HepG2 (cell line): Measurements from ENCODE around the gene TGM5. TPM values are rescaled to one million over a fixed set of nuclear protein-coding genes. Genes with fewer than 3 reads are reported as not detected.

Experiments used
- ATRX ChIP-seq: sonication (generic); formaldehyde crosslinking; IDR thresholded peaks from 2 replicates; pipeline ENCODE4 v1.4.0; 2020; ENCODE audit warnings: missing genetic modification reagents, borderline replicate concordance
- ETV5 ChIP-seq: IDR thresholded peaks from 2 replicates; pipeline ENCODE4 v1.6.1; 2018; ENCODE audit warnings: missing biosample characterization, missing genetic modification reagents, inconsistent platforms, borderline replicate concordance
- HCFC1 ChIP-seq: fragments of 150-350 bp; IDR thresholded peaks from 2 replicates; pipeline ENCODE4 v1.6.1; 2014; ENCODE audit warnings: low read depth, low read length
- HDAC1 ChIP-seq: sonication (generic); formaldehyde crosslinking; IDR thresholded peaks from 2 replicates; pipeline ENCODE4 v1.5.1; 2020; ENCODE audit warnings: mild to moderate bottlenecking, missing genetic modification reagents
- HMG20B ChIP-seq: conservative IDR thresholded peaks from 2 replicates; pipeline ENCODE4 v1.6.1; 2016; ENCODE audit warnings: missing genetic modification reagents, missing compliant biosample characterization
- LCORL ChIP-seq, 2 experiments: fragments of 450-650 bp in 1 of 2; sonication (generic) in 1 of 2; formaldehyde crosslinking in 1 of 2; IDR thresholded peaks; 2 replicates each; pipeline versions ENCODE4 v1.5.0 to v1.6.1; 2017 to 2020; ENCODE audit warnings: antibody characterized with exemption in 1 of 2, missing genetic modification reagents in 1 of 2
- MED8 ChIP-seq: sonication (generic); formaldehyde crosslinking; IDR thresholded peaks from 2 replicates; pipeline ENCODE4 v1.8.1; 2023; ENCODE audit warnings: mild to moderate bottlenecking, missing genetic modification reagents; ENCODE audit not compliant: insufficient replicate concordance
- REST ChIP-seq, 2 experiments: IDR thresholded peaks; 2 replicates each; pipeline ENCODE4 v1.6.1; 2011 to 2012; ENCODE audit warnings: low read length in 2 of 2, borderline replicate concordance in 1 of 2, low read depth in 1 of 2, mild to moderate bottlenecking in 1 of 2, moderate library complexity in 1 of 2
- RXRA ChIP-seq: sonication (generic); formaldehyde crosslinking; IDR thresholded peaks from 2 replicates; pipeline ENCODE4 v1.5.1; 2020; ENCODE audit warnings: missing genetic modification reagents
- SNAPC5 ChIP-seq: sonication (generic); formaldehyde crosslinking; IDR thresholded peaks from 2 replicates; pipeline ENCODE4 v1.8.1; 2023; ENCODE audit warnings: mild to moderate bottlenecking, missing genetic modification reagents, borderline replicate concordance
- SOX5 ChIP-seq: IDR thresholded peaks from 2 replicates; pipeline ENCODE4 v1.6.1; 2016; ENCODE audit warnings: borderline replicate concordance
- SOX6 ChIP-seq, 2 experiments: fragments of 450-650 bp in 1 of 2; sonication (generic) in 1 of 2; formaldehyde crosslinking in 1 of 2; IDR thresholded peaks; 2 replicates each; pipeline versions ENCODE4 v1.4.0 to v1.6.1; 2017 to 2020; ENCODE audit warnings: antibody characterized with exemption in 1 of 2, mild to moderate bottlenecking in 1 of 2, missing genetic modification reagents in 1 of 2
- SP5 ChIP-seq: IDR thresholded peaks from 2 replicates; pipeline ENCODE4 v1.6.1; 2016; ENCODE audit warnings: low read depth, borderline replicate concordance
- TFAP4 ChIP-seq: sonication (generic); IDR thresholded peaks from 2 replicates; pipeline ENCODE4 v1.6.1; 2016; ENCODE audit warnings: low read depth, borderline replicate concordance
- USF2 ChIP-seq, 2 experiments: sonication (generic) in 1 of 2; formaldehyde crosslinking in 1 of 2; IDR thresholded peaks; 2 replicates each; pipeline versions ENCODE4 v1.5.1 to v1.6.1; 2011 to 2020; ENCODE audit warnings: borderline replicate concordance in 1 of 2, low read depth in 1 of 2, low read length in 1 of 2, mild to moderate bottlenecking in 1 of 2, missing genetic modification reagents in 1 of 2, moderate library complexity in 1 of 2
- ZFP1 ChIP-seq: IDR thresholded peaks from 2 replicates; pipeline ENCODE4 v1.6.1; 2016
- ZNF10 ChIP-seq: sonication (generic); formaldehyde crosslinking; IDR thresholded peaks from 2 replicates; pipeline ENCODE4 v1.4.0; 2020; ENCODE audit warnings: mild to moderate bottlenecking, low read depth, missing genetic modification reagents, borderline replicate concordance
- ZNF251 ChIP-seq: sonication (generic); formaldehyde crosslinking; IDR thresholded peaks from 2 replicates; pipeline ENCODE4 v1.9.0; 2021; ENCODE audit warnings: mild to moderate bottlenecking, missing genetic modification reagents
- ZNF3 ChIP-seq: IDR thresholded peaks from 2 replicates; pipeline ENCODE4 v1.7.0; 2017; ENCODE audit warnings: inconsistent platforms
- ZNF431 ChIP-seq: sonication (generic); formaldehyde crosslinking; IDR thresholded peaks from 2 replicates; pipeline ENCODE4 v1.9.0; 2022; ENCODE audit warnings: missing genetic modification reagents, low read depth, mild to moderate bottlenecking, borderline replicate concordance
- ZNF570 ChIP-seq: sonication (generic); formaldehyde crosslinking; IDR thresholded peaks from 2 replicates; pipeline ENCODE4 v1.4.0; 2020; ENCODE audit warnings: mild to moderate bottlenecking, missing genetic modification reagents, borderline replicate concordance
- polyA plus RNA-seq, 8 experiments: library from polyadenylated mRNA; depleted of rRNA in 3 of 8; stranded (reverse) in 7 of 8; unstranded in 1 of 8; fragments of >200 nt; fragmentation: Illumina TruSeq in 4 of 8; extraction: Trizol in 4 of 8; gene quantifications; 2 replicates each; pipeline versions ENCODE4 v1.2.1 to v1.2.3, GENCODE V29; 2011 to 2016; ENCODE audit warnings: low read depth in 4 of 8, missing spikeins in 1 of 8, mixed read lengths in 1 of 8; ENCODE audit not compliant: insufficient read depth in 1 of 8
- total RNA-seq, 5 experiments: library from RNA; depleted of rRNA; stranded (reverse); fragments of >200 nt; fragmentation: Illumina TruSeq; extraction: Trizol; gene quantifications; 2 replicates each; pipeline ENCODE4 v1.2.3, GENCODE V29; 2016; ENCODE audit warnings: low read depth in 1 of 5

The TGM5 gene
- total and polyA plus RNA-seq, 2 of the 13 experiments (the other 11 are each of a cell fraction or from before 2014, with no cell fraction given): 0.18 to 0.65 TPM

- TF ChIP-seq HMG20B (CRISPR knock-in tag) (no peak), MED8 (CRISPR knock-in tag) (no peak), SNAPC5 (CRISPR knock-in tag) (no peak), ATRX (CRISPR knock-in tag) (no peak), ETV5 (CRISPR knock-in tag) (peak; percentile 27; the same call in 1 of the 2 replicates), ZNF10 (no peak), SOX6 (IDR thresholded peaks at IDR 0.05) (no peak), SOX6 (CRISPR knock-in tag; IDR thresholded peaks at IDR 0.05) (peak; percentile 33; the same call in 1 of the 2 replicates), TFAP4 (no peak), LCORL (IDR thresholded peaks at IDR 0.05) (no peak), LCORL (CRISPR knock-in tag; IDR thresholded peaks at IDR 0.05) (peak; percentile 43; the same call in 1 of the 2 replicates), ZNF431 (no peak), ZFP1 (CRISPR knock-in tag) (no peak), SP5 (CRISPR knock-in tag) (no peak), REST (IDR thresholded peaks at IDR 0.05; ENCODE audit: borderline replicate concordance in 1 of 2, low read depth in 1 of 2, low read length in 2 of 2) (no peak), ZNF570 (CRISPR knock-in tag) (no peak), USF2 (IDR thresholded peaks at IDR 0.05; ENCODE audit: low read depth, low read length) (no peak), USF2 (CRISPR knock-in tag; IDR thresholded peaks at IDR 0.05; ENCODE audit: borderline replicate concordance) (no peak), RXRA (CRISPR knock-in tag) (no peak), ZNF251 (CRISPR knock-in tag) (no peak), HDAC1 (CRISPR knock-in tag) (no peak), HCFC1 (no peak), ZNF3 (CRISPR knock-in tag) (peak; percentile 90), SOX5 (CRISPR knock-in tag) (peak; percentile 72; the same call in 1 of the 2 replicates)
These were observed 26.8 kb downstream of the TGM5 start (continued) for GRCh38 chr15:43239732-43240491.
